ENCODE results near the gene KREMEN2.

Gene KREMEN2

DNA sequence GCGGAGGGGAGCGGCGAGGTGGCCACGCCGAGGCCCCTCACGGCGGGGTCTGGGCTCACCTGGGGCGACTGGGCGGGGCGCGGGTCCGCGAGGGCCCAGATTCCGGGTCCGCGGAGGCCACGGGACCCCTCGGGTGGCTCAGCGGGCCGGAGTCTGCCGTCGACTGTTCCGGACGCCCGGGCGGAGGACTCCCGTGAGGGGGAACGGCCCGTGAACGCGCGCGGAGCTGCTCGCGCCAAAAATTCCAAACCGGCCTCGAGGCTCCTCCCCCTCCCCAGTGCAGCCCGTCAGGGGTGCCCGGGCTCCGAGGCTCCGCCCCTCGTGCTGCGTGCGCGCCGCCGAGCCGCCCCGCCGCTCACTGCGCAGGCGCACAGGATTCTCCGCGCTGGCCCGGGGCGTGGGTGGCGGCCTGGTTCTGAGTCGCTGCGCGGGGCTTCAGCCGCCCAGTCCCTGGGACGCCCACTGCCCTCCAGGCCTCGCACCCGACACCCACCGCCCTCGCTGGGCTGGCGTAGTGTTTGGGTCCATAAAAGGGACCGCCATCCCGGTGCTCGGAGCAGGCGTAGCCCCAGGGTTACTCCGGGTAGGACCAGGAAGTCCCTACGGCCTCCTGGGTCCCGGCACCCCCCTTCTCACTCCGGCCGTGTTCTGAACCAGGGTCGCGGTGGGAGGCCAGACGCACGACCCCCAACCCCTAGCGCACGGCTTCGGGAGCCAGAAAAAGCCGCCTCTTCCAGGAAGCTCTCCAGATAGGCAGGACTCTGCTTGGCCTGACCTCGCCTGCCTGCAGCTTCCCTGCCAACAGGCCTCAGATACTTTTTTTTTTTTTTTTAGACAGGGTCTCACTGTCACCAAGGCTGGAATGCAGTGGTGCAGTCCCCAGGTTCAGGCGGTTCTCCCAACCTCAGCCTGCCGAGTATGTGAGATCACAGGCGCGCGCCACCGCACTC is 16.4 kb downstream of the KREMEN2 start, which contains the start of gene PKMYT1:
Gene PKMYT1 (minus strand): TSS at position 220 of the 950 bp plus-strand sequence. CDS start 789 bp downstream, outside the sequence.
- peak; percentile 94 for DNase-seq (ENCODE audit: low spot score)

DNA sequence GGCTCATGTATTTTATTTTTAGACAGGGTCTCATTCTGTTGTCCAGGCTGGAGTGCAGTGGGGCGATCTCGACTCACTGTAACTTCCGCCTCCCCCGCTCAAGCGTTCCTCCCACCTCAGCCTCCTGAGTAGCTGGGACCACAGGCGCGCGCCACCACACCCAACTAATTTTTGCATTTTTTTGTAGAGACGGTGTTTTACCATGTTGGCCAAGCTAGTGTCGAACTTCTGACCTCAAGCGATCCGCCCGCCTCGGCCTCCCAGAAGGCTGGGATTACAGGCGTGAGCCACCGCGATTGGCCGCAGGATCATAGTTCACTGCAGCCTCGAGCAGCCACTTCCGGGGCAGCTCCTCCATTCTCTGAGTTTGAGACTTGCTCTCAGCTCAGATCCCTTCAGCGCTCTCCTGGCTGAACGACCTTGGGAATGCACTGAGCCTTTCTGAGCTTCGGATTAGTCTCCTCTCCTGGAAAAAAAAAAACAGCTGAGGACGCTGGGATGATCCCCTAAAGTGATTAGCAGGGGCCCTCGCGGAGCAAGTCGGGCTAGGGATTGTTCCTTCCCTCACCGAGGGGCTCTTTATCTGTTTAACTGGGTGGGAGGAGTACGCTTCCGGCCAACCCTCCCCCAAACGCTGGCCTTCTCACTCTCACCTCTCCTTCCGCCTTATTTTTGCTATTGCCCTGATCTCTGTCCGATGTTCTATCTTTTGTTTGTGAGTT is 17.3 kb downstream of the KREMEN2 start:
- no peak for DNase-seq (ENCODE audit: low spot score)

DNA sequence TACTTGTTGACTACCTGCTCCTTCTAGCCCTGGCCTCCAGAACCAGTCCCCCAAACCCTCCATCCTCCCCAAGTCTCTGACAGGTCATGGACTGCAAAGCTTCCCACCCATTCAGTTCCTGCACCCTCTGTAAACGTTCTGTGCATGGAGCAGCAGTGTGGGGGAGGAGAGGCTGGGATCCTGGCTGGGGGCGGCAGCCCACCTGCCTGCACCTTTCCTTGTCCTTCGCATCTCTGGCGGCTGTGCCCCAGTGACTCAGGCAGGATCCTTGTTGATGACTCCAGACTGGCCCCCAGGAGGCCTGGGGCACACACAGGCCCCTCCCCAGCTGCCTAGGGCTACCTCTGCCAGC is 17.8 kb downstream of the KREMEN2 start:
- DNase-seq (ENCODE audit: low spot score), result no peak

- DNase-seq (ENCODE audit: low spot score), result no peak
Observed at GRCh38 chr16:2982402-2982801, 18.3 kb downstream of the KREMEN2 start.

- peak; percentile 72 for DNase-seq (ENCODE audit: low spot score)
Observed at GRCh38 chr16:2983706-2984136, 19.6 kb downstream of the KREMEN2 start.

DNA sequence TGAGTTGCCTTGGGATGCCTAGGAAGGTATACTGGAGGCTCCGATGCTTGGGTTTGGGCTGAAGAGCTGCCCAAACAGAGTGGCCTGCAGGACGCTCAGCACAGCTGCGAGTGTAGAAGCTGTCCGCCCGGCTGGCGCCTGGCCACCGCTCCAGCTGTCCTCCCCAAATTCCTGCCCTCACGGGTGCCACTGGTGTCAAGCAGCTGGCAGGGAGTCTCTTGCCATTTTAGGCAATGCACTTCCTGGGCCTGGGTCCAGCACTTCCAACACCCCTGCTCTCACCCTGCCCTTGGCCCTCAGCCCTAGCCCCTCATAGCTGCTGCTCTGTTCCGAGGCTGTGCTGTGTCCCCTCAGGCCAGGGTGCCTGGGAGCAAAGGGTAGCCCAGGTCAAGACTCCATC is 21.4 kb downstream of the KREMEN2 start:
- no peak for DNase-seq (ENCODE audit: low spot score)

- DNase-seq (ENCODE audit: low spot score), result no peak
Observed at GRCh38 chr16:2985893-2986355, 21.8 kb downstream of the KREMEN2 start.

DNA sequence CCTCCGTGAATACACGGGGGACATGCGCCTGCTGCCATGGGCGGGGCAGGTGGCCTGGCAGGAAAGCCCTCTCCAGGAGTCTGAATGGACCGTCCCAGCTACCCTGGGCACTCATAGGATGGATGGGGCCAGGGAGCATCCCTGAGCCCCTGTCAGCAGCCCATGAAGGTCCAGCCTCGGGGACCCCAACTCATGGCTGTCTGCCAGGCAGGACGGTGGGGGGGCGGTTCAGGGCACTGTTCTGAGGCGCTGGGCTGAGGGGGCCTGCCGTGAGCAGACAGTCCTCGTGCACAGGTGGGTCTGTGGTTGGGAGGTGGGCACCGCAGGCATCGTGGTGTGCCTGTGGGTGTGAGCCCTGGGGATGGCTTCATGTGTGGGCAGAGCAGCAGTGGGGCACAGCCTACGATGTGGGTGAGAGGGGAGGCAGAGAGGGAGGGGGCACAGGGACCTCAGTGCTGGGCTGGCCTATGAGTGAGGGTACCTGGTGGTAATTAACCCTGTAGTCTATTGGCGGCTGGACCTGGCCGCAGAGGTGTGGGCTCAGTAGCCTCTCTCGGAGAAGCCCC is 22.6 kb downstream of the KREMEN2 start:
- no peak for DNase-seq (ENCODE audit: low spot score)

DNA sequence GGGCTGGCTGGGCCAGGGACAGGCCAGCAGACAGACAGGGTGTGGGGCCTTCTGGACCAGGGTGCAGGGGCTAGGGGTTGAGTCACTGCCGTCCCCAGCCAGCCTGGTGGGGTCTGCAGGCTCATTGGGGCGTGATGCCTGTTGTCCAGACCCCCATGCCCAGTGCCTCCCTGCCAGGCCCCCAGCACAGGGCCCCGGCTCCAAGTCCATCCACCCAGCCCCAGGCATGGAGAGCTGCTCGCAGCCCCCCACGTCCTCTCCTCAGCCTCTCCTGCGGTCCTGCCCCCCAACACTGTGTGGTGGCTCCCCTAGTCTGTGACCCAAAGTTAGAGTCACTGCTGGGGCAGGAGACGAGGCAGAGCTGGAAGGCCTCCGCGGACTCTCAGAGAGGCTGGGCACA is 23.2 kb downstream of the KREMEN2 start:
- no peak for DNase-seq (ENCODE audit: low spot score)

DNA sequence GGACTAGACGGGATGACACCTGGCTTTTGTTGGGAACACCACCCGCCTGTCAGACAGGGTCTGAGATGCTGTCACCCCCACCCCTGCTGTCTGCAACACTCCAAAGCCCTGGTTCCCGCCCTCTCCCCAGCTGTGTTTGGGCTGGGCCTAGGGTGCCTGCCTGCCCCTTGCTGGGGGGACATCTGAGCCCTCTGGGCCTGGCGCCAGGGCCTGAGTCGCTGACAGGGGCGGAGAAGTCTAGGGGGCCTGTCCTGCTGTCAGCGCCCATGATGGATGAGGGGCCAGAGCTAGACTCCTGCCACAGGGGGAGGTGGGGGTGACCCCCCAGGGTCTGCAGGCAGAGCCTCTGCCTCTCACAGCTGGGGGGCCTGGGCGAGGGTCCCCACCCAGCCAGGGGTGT is 23.8 kb downstream of the KREMEN2 start:
- DNase-seq (ENCODE audit: low spot score), result no peak

- DNase-seq (ENCODE audit: low spot score), result no peak
Observed at GRCh38 chr16:2988590-2989099, 24.6 kb downstream of the KREMEN2 start.

GRCh38 chr16:2990891-2991290 is 26.8 kb downstream of the KREMEN2 start:
- DNase-seq (ENCODE audit: low spot score), result no peak

GRCh38 chr16:2991566-2992261 is 27.6 kb downstream of the KREMEN2 start:
- DNase-seq (ENCODE audit: low spot score), result no peak

- DNase-seq (ENCODE audit: low spot score), result no peak
Observed at GRCh38 chr16:2992383-2993081, 28.5 kb downstream of the KREMEN2 start.

- no peak for DNase-seq (ENCODE audit: low spot score)
Observed at GRCh38 chr16:2996298-2996697, 32.2 kb downstream of the KREMEN2 start.

GRCh38 chr16:2999929-3000328 is 35.9 kb downstream of the KREMEN2 start:
- no peak for DNase-seq (ENCODE audit: low spot score)

DNA sequence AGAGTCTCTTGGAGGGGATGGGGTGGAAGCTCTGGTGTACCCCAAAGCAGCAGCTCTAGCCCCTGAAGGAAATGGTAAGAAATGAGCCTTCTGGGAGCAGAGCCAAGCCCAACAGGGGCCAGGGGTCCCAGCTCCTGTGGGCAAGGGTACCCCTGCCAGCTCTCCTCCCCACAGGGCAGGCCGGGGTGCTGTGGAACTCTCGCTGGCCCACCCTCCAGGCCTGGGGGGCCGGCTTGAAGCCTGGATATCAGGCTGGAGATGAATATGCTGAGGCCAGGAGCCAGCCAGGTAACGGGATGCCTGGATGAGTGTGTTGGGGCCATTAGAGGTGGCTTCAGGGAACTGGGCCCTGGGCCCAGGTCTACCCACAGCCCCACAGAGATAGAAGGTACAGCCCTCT is 36.5 kb downstream of the KREMEN2 start:
- DNase-seq (ENCODE audit: low spot score), result no peak

DNA sequence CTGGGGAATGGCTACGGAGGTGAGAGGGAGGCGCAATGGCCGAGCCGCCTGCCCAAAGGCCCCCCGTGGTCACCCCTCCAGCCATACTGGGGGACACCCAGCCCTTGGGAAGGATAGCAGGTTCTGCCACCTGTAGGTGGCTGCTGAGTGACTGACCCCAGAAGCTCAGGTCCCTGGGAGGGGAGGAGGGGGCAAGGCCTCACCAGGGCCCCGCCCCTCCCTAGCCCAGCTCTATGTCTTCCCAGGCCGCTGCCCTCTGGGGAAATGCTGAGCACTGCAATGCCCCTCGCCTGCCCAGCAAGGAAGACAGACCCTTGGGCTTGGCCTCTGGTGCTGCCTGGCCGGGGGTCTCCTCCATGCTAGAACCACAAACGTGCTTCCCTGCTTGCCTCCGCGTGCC is 37.2 kb downstream of the KREMEN2 start:
- DNase-seq (ENCODE audit: low spot score), result no peak

- DNase-seq (ENCODE audit: low spot score), result peak; percentile 99
Observed at GRCh38 chr16:3003582-3004270, 39.7 kb downstream of the KREMEN2 start.

DNA sequence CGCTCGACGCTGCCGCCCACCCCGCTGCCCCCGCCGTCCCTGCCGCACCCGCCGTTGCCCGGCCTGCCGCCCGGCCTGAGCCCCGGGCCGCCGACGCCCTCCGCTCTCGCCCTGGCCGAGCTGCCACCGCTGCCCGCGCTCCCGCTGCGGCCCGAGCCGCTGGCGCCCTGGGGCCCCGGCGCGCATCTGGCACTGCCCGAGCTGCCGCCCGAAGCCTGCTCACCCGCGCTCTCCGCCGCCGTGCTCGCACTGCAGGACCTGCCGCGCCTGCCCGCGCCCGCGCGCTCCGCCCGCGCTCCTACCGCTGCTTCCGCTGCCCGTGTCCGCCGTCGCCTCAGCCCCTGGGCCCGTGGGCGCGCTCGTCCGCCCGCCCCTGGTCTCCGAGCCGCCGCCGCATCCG is 40.2 kb downstream of the KREMEN2 start:
- DNase-seq (ENCODE audit: low spot score), result no peak

Data from hematopoietic multipotent progenitor cell treated with erythropoietin and hydrocortisone succinate and interleukin-3 and kit ligand, for 17 days (in vitro differentiated cells).